Measurements from ENCODE around the gene ZNF174. TPM values are rescaled to one million over a fixed set of nuclear protein-coding genes. Genes with fewer than 3 reads are reported as not detected.

Gene ZNF174
- polyA plus RNA-seq, 1 donor from 2014 or later: 13.0 TPM

GRCh38 chr16:3388325-3388724 lies 12.7 kb upstream of the ZNF174 start:
- Histone ChIP-seq H3F3A (ENCODE audit: insufficient read depth, low read length, poor library complexity, severe bottlenecking) (no peaks in the 10 kb centered on the region), H3K36me3 (ENCODE audit: insufficient read depth, low read length) (peaks cover 26% of the 10 kb centered on the region), H3K4me2 (ENCODE audit: low read length) (no peak overlapping the region), H3K27ac (ENCODE audit: low read length) (no peak overlapping the region), H4K20me1 (ENCODE audit: insufficient read depth) (no peaks in the 10 kb centered on the region), H3K4me3 (ENCODE audit: low read length) (no peak overlapping the region), H3K9ac (ENCODE audit: low read length) (no peak overlapping the region), H3K79me2 (replicated peaks; ENCODE audit: insufficient read depth, low read length) (no peaks in the 10 kb centered on the region), H3K9me2 (ENCODE audit: insufficient read depth, low read length) (no peaks in the 10 kb centered on the region), H2AFZ (ENCODE audit: low read depth, low read length) (no peak overlapping the region), H3K27me3 (ENCODE audit: insufficient read depth, low read depth, low read length) (no peaks in the 10 kb centered on the region), H3K9me3 (ENCODE audit: low read length) (peaks cover 9% of the 10 kb centered on the region)
- TF ChIP-seq TAF1 (IDR thresholded peaks at IDR 0.05; ENCODE audit: low read depth) (no peak), EZH2 (IDR thresholded peaks at IDR 0.05; ENCODE audit: borderline replicate concordance, insufficient read depth, low read length, poor library complexity, severe bottlenecking) (no peak), POLR2AphosphoS5 (IDR thresholded peaks at IDR 0.05) (no peak), SMC3 (conservative IDR thresholded peaks at IDR 0.05; ENCODE audit: poor library complexity) (no peak), EP300 (conservative IDR thresholded peaks at IDR 0.05; ENCODE audit: poor library complexity, severe bottlenecking) (no peak)
- TF ChIP-seq, protein P1, sequence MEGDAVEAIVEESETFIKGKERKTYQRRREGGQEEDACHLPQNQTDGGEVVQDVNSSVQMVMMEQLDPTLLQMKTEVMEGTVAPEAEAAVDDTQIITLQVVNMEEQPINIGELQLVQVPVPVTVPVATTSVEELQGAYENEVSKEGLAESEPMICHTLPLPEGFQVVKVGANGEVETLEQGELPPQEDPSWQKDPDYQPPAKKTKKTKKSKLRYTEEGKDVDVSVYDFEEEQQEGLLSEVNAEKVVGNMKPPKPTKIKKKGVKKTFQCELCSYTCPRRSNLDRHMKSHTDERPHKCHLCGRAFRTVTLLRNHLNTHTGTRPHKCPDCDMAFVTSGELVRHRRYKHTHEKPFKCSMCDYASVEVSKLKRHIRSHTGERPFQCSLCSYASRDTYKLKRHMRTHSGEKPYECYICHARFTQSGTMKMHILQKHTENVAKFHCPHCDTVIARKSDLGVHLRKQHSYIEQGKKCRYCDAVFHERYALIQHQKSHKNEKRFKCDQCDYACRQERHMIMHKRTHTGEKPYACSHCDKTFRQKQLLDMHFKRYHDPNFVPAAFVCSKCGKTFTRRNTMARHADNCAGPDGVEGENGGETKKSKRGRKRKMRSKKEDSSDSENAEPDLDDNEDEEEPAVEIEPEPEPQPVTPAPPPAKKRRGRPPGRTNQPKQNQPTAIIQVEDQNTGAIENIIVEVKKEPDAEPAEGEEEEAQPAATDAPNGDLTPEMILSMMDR (IDR thresholded peaks at IDR 0.05; ENCODE audit: poor library complexity, severe bottlenecking): no peak

DNA sequence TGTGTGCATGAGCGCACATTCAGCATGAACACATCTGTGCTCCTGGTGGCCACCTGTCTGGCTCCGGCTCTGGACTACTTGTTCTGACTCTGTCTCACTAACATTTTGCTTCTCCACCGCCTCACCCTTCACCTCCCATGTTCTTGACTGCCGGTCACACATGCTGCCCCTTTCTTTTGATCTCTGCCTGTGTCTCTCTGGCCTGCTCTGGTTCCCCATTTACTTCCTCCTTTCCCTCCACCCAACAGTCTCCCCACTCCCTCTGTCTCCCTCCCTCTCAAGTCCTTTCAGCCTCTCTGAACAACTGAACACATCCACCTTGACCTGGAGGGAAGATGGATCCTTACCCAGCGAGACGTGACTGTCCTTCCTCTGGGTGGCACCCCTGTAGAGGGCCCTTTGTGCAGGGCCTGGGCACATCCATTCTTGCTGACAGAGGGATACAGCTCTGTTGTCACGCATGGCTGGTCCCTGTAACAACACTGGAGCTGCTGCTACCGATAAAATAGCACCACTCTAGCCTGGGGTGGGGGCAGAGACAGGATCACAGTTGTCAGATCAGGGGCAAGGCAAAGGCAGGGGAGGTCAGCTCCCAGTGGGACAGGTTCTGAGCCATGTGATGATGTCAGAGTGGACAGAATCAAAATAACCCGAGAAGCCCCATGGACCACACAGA lies 11.2 kb upstream of the ZNF174 start:
- Histone ChIP-seq H3K79me2 (replicated peaks; ENCODE audit: insufficient read depth, low read length) (no peaks in the 10 kb centered on the region), H3K9me2 (ENCODE audit: insufficient read depth, low read length) (no peaks in the 10 kb centered on the region), H3K4me3 (ENCODE audit: low read length) (no peak overlapping the region), H2AFZ (ENCODE audit: low read depth, low read length) (no peak overlapping the region), H3K9ac (ENCODE audit: low read length) (no peak overlapping the region), H3K36me3 (ENCODE audit: insufficient read depth, low read length) (peaks cover 22% of the 10 kb centered on the region), H3K27ac (ENCODE audit: low read length) (no peak overlapping the region), H3K27me3 (ENCODE audit: insufficient read depth, low read depth, low read length) (no peaks in the 10 kb centered on the region), H4K20me1 (ENCODE audit: insufficient read depth) (no peaks in the 10 kb centered on the region), H3K9me3 (ENCODE audit: low read length) (no peaks in the 10 kb centered on the region), H3K4me2 (ENCODE audit: low read length) (no peak overlapping the region), H3F3A (ENCODE audit: insufficient read depth, low read length, poor library complexity, severe bottlenecking) (no peaks in the 10 kb centered on the region)
- no peak for TF ChIP-seq EZH2 (IDR thresholded peaks at IDR 0.05; ENCODE audit: borderline replicate concordance, insufficient read depth, low read length, poor library complexity, severe bottlenecking)
- no peak for TF ChIP-seq POLR2AphosphoS5 (IDR thresholded peaks at IDR 0.05)
- TF ChIP-seq, protein P1 (IDR thresholded peaks at IDR 0.05; ENCODE audit: poor library complexity, severe bottlenecking): no peak
- no peak for TF ChIP-seq RAD21 (conservative IDR thresholded peaks at IDR 0.05)
- TF ChIP-seq MXI1 (conservative IDR thresholded peaks at IDR 0.05; ENCODE audit: poor library complexity, severe bottlenecking): no peak
- TF ChIP-seq REST (IDR thresholded peaks at IDR 0.05; ENCODE audit: borderline replicate concordance): no peak
- TF ChIP-seq TAF1 (IDR thresholded peaks at IDR 0.05; ENCODE audit: low read depth): no peak
- no peak for TF ChIP-seq SMC3 (conservative IDR thresholded peaks at IDR 0.05; ENCODE audit: poor library complexity)
- no peak for TF ChIP-seq EP300 (conservative IDR thresholded peaks at IDR 0.05; ENCODE audit: poor library complexity, severe bottlenecking)

Measured in neural cell (in vitro differentiated cells).